ENCODE measurements around the gene ZBTB43. TPM values are rescaled to one million over a fixed set of nuclear protein-coding genes. Genes with fewer than 3 reads are reported as not detected.
"Not testable (repeated sequence)": the region's sequence is repeated elsewhere in the genome, so short reads cannot be mapped to it uniquely, and the experiment has no call there.

ZBTB43 gene
- total RNA-seq, 1 donor from 2014 or later = 21.8 TPM

GRCh38 chr9:126778141-126778540 is 26.7 kb upstream of the ZBTB43 start:
- H3K27ac Mint-ChIP-seq = no peak overlapping the region
- no peaks in the 10 kb centered on the region for H3K36me3 Mint-ChIP-seq (ENCODE audit: insufficient read depth)
- peaks cover 69% of the 10 kb centered on the region for H3K27me3 Mint-ChIP-seq
- H3K4me3 Mint-ChIP-seq (ENCODE audit: low read depth) = no peak overlapping the region
- no peak for DNase-seq (ENCODE audit: low spot score, unreplicated experiment)
- no peaks in the 10 kb centered on the region for H3K9me3 Mint-ChIP-seq (ENCODE audit: low read depth)
- H3K4me1 Mint-ChIP-seq (ENCODE audit: low read depth) = peaks cover 2% of the 10 kb centered on the region
- TF ChIP-seq CTCF (IDR thresholded peaks at IDR 0.05; ENCODE audit: unreplicated experiment) = no peak

- not testable (repeated sequence) for H3K9me3 Mint-ChIP-seq (ENCODE audit: low read depth); H3K4me1 Mint-ChIP-seq (ENCODE audit: low read depth); H3K4me3 Mint-ChIP-seq (ENCODE audit: low read depth); H3K36me3 Mint-ChIP-seq (ENCODE audit: insufficient read depth); DNase-seq (ENCODE audit: low spot score, unreplicated experiment); H3K27ac Mint-ChIP-seq
- peaks cover 64% of the 10 kb centered on the region for H3K27me3 Mint-ChIP-seq
Measured at GRCh38 chr9:126778696-126779095, 26.1 kb upstream of the ZBTB43 start.

GRCh38 chr9:126781186-126782052 is 23.4 kb upstream of the ZBTB43 start:
- peak; percentile 93 for DNase-seq (ENCODE audit: low spot score, unreplicated experiment)
- no peak overlapping the region for H3K27ac Mint-ChIP-seq
- no peak overlapping the region for H3K4me3 Mint-ChIP-seq (ENCODE audit: low read depth)
- H3K27me3 Mint-ChIP-seq = peaks cover 59% of the 10 kb centered on the region
- no peaks in the 10 kb centered on the region for H3K4me1 Mint-ChIP-seq (ENCODE audit: low read depth)
- peak; percentile 98 for TF ChIP-seq CTCF (IDR thresholded peaks at IDR 0.05; ENCODE audit: unreplicated experiment)
- H3K36me3 Mint-ChIP-seq (ENCODE audit: insufficient read depth) = no peaks in the 10 kb centered on the region
- H3K9me3 Mint-ChIP-seq (ENCODE audit: low read depth) = no peaks in the 10 kb centered on the region

GRCh38 chr9:126782053-126782388 is 22.8 kb upstream of the ZBTB43 start:
- H3K27me3 Mint-ChIP-seq = peaks cover 62% of the 10 kb centered on the region
- H3K36me3 Mint-ChIP-seq (ENCODE audit: insufficient read depth) = no peaks in the 10 kb centered on the region
- no peak overlapping the region for H3K27ac Mint-ChIP-seq
- no peak for TF ChIP-seq CTCF (IDR thresholded peaks at IDR 0.05; ENCODE audit: unreplicated experiment)
- DNase-seq (ENCODE audit: low spot score, unreplicated experiment) = no peak
- no peak overlapping the region for H3K4me3 Mint-ChIP-seq (ENCODE audit: low read depth)
- no peaks in the 10 kb centered on the region for H3K4me1 Mint-ChIP-seq (ENCODE audit: low read depth)
- H3K9me3 Mint-ChIP-seq (ENCODE audit: low read depth) = no peaks in the 10 kb centered on the region

GRCh38 chr9:126783949-126784348 is 20.9 kb upstream of the ZBTB43 start:
- Mint-ChIP-seq H3K27me3 (peaks cover 68% of the 10 kb centered on the region), H3K4me3 (ENCODE audit: low read depth) (no peak overlapping the region), H3K36me3 (ENCODE audit: insufficient read depth) (no peaks in the 10 kb centered on the region), H3K9me3 (ENCODE audit: low read depth) (no peaks in the 10 kb centered on the region), H3K27ac (no peak overlapping the region), H3K4me1 (ENCODE audit: low read depth) (no peaks in the 10 kb centered on the region)
- DNase-seq (ENCODE audit: low spot score, unreplicated experiment) = no peak
- TF ChIP-seq CTCF (IDR thresholded peaks at IDR 0.05; ENCODE audit: unreplicated experiment) = no peak

GRCh38 chr9:126784401-126784800 is 20.4 kb upstream of the ZBTB43 start:
- H3K27me3 Mint-ChIP-seq = peaks cover 71% of the 10 kb centered on the region
- DNase-seq (ENCODE audit: low spot score, unreplicated experiment) = no peak
- H3K4me3 Mint-ChIP-seq (ENCODE audit: low read depth) = no peak overlapping the region
- no peak for TF ChIP-seq CTCF (IDR thresholded peaks at IDR 0.05; ENCODE audit: unreplicated experiment)
- H3K36me3 Mint-ChIP-seq (ENCODE audit: insufficient read depth) = no peaks in the 10 kb centered on the region
- H3K9me3 Mint-ChIP-seq (ENCODE audit: low read depth) = no peaks in the 10 kb centered on the region
- no peaks in the 10 kb centered on the region for H3K4me1 Mint-ChIP-seq (ENCODE audit: low read depth)
- no peak overlapping the region for H3K27ac Mint-ChIP-seq

- H3K36me3 Mint-ChIP-seq (ENCODE audit: insufficient read depth); DNase-seq (ENCODE audit: low spot score, unreplicated experiment); H3K27ac Mint-ChIP-seq; H3K4me1 Mint-ChIP-seq (ENCODE audit: low read depth); H3K9me3 Mint-ChIP-seq (ENCODE audit: low read depth); H3K4me3 Mint-ChIP-seq (ENCODE audit: low read depth): not testable (repeated sequence)
- H3K27me3 Mint-ChIP-seq = peaks cover 71% of the 10 kb centered on the region
Measured at GRCh38 chr9:126784841-126785240, 20.0 kb upstream of the ZBTB43 start.

Measured in progenitor cell of endocrine pancreas (in vitro differentiated cells).